ENCODE data around the gene RAVER1.
"Not testable (repeated sequence)": the region's sequence is repeated elsewhere in the genome, so short reads cannot be mapped to it uniquely, and the experiment has no call there.

Gene RAVER1

GRCh38 chr19:10344780-10345179, 11.5 kb upstream of the RAVER1 start:
- DNase-seq (ENCODE audit: low read depth) = no peak

- DNase-seq (ENCODE audit: low read depth) = no peak
These were observed 10.2 kb upstream of the RAVER1 start for GRCh38 chr19:10343495-10343894.

- no peak for DNase-seq (ENCODE audit: low read depth)
These were observed 6.6 kb upstream of the RAVER1 start for GRCh38 chr19:10339977-10340376.

GRCh38 chr19:10339380-10339960, 6.1 kb upstream of the RAVER1 start, which contains the start of gene ICAM3:
TSS of gene ICAM3 (minus strand) at chr19:10339624. CDS start at chr19:10339614, 10 bp downstream.
- DNase-seq (ENCODE audit: low read depth) = no peak

GRCh38 chr19:10338940-10339339, 5.6 kb upstream of the RAVER1 start:
- DNase-seq (ENCODE audit: low read depth) = no peak

GRCh38 chr19:10336725-10337124, 3.4 kb upstream of the RAVER1 start:
- not testable (repeated sequence) for DNase-seq (ENCODE audit: low read depth)

GRCh38 chr19:10335352-10335985, 2.1 kb upstream of the RAVER1 start:
- DNase-seq (ENCODE audit: low read depth) = no peak

GRCh38 chr19:10334588-10335351, 1.4 kb upstream of the RAVER1 start:
- peak; percentile 89 for DNase-seq (ENCODE audit: low read depth)

GRCh38 chr19:10333758-10334587, 644 bp upstream of the RAVER1 start:
- DNase-seq (ENCODE audit: low read depth) = no peak

GRCh38 chr19:10332158-10332964, 968 bp downstream of the RAVER1 start:
- DNase-seq (ENCODE audit: low read depth) = no peak

GRCh38 chr19:10329555-10329954, 3.8 kb downstream of the RAVER1 start:
- DNase-seq (ENCODE audit: low read depth) = no peak

GRCh38 chr19:10328558-10329429, 4.5 kb downstream of the RAVER1 start:
- DNase-seq (ENCODE audit: low read depth) = no peak

- DNase-seq (ENCODE audit: low read depth) = no peak
These were observed 5.5 kb downstream of the RAVER1 start for GRCh38 chr19:10327793-10328192.

- DNase-seq (ENCODE audit: low read depth) = no peak
These were observed 7.6 kb downstream of the RAVER1 start for GRCh38 chr19:10325732-10326131.

GRCh38 chr19:10321874-10322835, 11.2 kb downstream of the RAVER1 start:
- DNase-seq (ENCODE audit: low read depth) = no peak

GRCh38 chr19:10321417-10321797, 11.9 kb downstream of the RAVER1 start:
- DNase-seq (ENCODE audit: low read depth) = no peak

- no peak for DNase-seq (ENCODE audit: low read depth)
These were observed 12.5 kb downstream of the RAVER1 start for GRCh38 chr19:10320602-10321416.

Data from GM04504 (cell line).